Fibroblast of mammary gland (primary cell): ENCODE measurements around the gene STARD4.

ENCODE experiments used
- DNase-seq: peaks from one replicate; pipeline ENCODE4 v3.0.0-alpha.2; 2010; ENCODE audit warnings: low read depth
- H3K4me3 ChIP-seq: 2 replicates; pipeline ENCODE4 v1.5.1; 2011; ENCODE audit warnings: low read depth, mild to moderate bottlenecking, low read length, moderate library complexity; ENCODE audit not compliant: control insufficient read depth
- TF ChIP-seq, protein P1 (sequence below): conservative IDR thresholded peaks from 2 replicates; pipeline ENCODE4 v1.5.1; 2011; ENCODE audit warnings: low read depth, low read length, inconsistent platforms; ENCODE audit not compliant: control insufficient read depth, insufficient read depth

STARD4 gene

DNA sequence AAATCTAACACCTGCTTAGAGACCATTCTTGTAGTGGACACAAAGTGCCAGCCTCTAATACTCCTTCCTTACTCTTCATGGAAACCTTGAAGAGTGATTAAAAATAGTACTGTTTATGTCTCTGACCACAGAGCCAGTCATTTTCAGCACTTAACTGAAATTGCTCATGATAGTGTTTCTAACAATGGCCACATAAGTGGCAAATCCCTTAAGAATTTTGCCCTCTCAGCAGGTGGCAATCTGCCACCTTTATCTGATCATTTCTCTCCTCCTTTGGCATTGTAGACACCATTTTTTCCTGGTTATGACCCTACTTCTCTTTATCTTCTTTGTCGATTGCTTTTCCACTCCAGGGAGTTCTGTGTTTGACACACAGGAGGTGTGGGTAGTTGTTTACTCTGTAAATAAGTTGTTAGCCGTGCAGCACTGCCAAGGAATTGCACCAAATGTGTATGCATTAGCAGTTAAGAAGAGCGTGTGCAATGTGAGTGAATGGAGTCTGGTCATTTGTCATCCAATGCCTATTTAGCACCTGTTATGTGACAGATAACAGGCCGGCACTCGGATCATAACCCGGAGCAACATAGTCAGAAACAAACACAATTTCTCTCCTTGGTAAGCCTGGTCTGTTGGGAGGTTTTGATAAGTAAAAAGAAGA is 36.8 kb upstream of the STARD4 start:
- no peak for DNase-seq
- TF ChIP-seq, protein P1, sequence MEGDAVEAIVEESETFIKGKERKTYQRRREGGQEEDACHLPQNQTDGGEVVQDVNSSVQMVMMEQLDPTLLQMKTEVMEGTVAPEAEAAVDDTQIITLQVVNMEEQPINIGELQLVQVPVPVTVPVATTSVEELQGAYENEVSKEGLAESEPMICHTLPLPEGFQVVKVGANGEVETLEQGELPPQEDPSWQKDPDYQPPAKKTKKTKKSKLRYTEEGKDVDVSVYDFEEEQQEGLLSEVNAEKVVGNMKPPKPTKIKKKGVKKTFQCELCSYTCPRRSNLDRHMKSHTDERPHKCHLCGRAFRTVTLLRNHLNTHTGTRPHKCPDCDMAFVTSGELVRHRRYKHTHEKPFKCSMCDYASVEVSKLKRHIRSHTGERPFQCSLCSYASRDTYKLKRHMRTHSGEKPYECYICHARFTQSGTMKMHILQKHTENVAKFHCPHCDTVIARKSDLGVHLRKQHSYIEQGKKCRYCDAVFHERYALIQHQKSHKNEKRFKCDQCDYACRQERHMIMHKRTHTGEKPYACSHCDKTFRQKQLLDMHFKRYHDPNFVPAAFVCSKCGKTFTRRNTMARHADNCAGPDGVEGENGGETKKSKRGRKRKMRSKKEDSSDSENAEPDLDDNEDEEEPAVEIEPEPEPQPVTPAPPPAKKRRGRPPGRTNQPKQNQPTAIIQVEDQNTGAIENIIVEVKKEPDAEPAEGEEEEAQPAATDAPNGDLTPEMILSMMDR, result no peak
- no peak overlapping the region for H3K4me3 ChIP-seq

DNA sequence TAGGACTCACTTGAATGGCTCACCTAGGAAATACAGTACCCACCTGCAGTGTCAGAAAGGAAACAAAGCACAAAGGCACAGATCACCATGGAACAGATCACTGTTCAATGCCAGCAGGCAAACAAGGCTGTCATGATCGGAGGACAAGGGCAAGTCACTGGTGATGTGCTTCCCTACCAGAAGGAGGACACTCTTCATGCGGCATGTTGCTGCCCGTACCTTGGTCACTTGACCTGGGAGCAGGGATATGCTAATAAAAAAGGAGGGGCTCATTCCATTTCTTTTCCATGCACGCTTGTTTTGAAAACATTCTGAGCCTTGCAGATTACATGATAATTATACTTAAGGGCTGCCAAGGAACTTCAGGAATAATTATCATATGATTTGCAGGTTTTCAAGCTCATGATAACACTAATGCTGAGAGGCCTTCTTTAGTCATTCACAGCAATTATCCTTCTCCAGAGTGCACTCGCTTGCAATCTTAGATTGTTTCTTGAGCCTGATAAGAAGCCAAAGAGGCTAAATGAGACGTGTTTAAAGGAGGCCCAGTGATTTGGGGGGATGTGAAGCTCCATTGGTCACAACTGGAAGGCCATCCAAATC is 36.1 kb upstream of the STARD4 start:
- DNase-seq, result no peak
- TF ChIP-seq, protein P1, result no peak
- H3K4me3 ChIP-seq, result no peak overlapping the region

DNA sequence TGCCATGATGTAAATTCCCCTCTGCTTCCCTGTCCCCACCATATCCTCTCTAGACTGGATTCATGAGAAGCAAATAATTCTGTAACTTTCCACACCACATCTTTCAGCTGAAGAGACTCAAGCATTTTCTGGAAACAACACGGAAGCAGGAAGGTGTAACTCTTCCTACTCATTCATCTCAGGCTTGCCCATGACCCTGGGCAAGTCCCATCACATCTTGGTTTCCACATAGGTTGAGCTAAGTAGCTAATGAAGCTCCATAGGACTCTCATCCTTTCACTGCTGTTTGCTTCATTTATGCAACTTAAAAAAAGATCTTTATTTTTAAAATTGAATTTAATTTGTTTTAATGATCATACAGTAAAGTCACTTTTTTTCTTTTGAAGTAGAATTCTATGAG is 32.7 kb upstream of the STARD4 start:
- H3K4me3 ChIP-seq, result no peak overlapping the region
- TF ChIP-seq, protein P1, result no peak
- DNase-seq, result no peak

- peak; percentile 17 for DNase-seq
Observed at GRCh38 chr5:111537141-111538024, 25.0 kb upstream of the STARD4 start.

GRCh38 chr5:111535879-111536549 is 23.7 kb upstream of the STARD4 start:
- no peak for DNase-seq
- TF ChIP-seq, protein P1, result no peak
- no peak overlapping the region for H3K4me3 ChIP-seq

More at GRCh38 chr5:111537141-111538024, 25.0 kb upstream of the STARD4 start:
- TF ChIP-seq, protein P1, result no peak
- H3K4me3 ChIP-seq, result no peak overlapping the region

GRCh38 chr5:111532886-111533582 is 20.7 kb upstream of the STARD4 start:
- DNase-seq, result no peak
- no peak overlapping the region for H3K4me3 ChIP-seq
- TF ChIP-seq, protein P1, result no peak
